SK-N-SH treated with all-trans-retinoic acid at 6 μM for 48 hours (cell line): ENCODE results near the gene GATM.

Source experiments
- CSDC2 ChIP-seq: fragments of 250-450 bp; sonication (Bioruptor Pico); IDR thresholded peaks from 2 replicates; pipeline ENCODE4 v1.5.0; 2020; ENCODE audit warnings: mild to moderate bottlenecking, moderate library complexity
- ESRRG ChIP-seq: fragments of 250-450 bp; sonication (Bioruptor Pico); IDR thresholded peaks from 2 replicates; pipeline ENCODE4 v1.6.1; 2021; ENCODE audit warnings: mild to moderate bottlenecking
- RARB ChIP-seq: fragments of 250-450 bp; sonication (Bioruptor Pico); IDR thresholded peaks from 2 replicates; pipeline ENCODE4 v1.8.0; 2021; ENCODE audit warnings: mild to moderate bottlenecking, moderate library complexity
- ZFP3 ChIP-seq: fragments of 250-450 bp; sonication (Bioruptor Pico); IDR thresholded peaks from 2 replicates; pipeline ENCODE4 v1.5.0; 2020; ENCODE audit warnings: mild to moderate bottlenecking, moderate library complexity
- ZNF8 ChIP-seq: fragments of 450-650 bp; formaldehyde crosslinking; IDR thresholded peaks from 2 replicates; pipeline ENCODE4 v1.5.0; 2020; ENCODE audit warnings: mild to moderate bottlenecking, moderate library complexity

- TF ChIP-seq ZFP3 (CRISPR knock-in tag) (no peak), ZNF8 (CRISPR knock-in tag) (no peak), ESRRG (CRISPR knock-in tag) (no peak), RARB (CRISPR knock-in tag) (no peak), CSDC2 (no peak)
Measured at GRCh38 chr15:45376967-45377608, 1.3 kb downstream of the GATM start.
